ENCODE results near the gene ZBTB7B.

The ZBTB7B gene

GRCh38 chr1:155017041-155017945 lies 14.7 kb downstream of the ZBTB7B start:
- DNase-seq (ENCODE audit: low spot score): peak; percentile 82

- no peak for DNase-seq (ENCODE audit: low spot score)
Measured at GRCh38 chr1:155017946-155018316, 15.3 kb downstream of the ZBTB7B start.

- no peak for DNase-seq (ENCODE audit: low spot score)
Measured at GRCh38 chr1:155018617-155019348, 16.2 kb downstream of the ZBTB7B start.

- DNase-seq (ENCODE audit: low spot score): no peak
Measured at GRCh38 chr1:155019377-155020245, 17.0 kb downstream of the ZBTB7B start.

GRCh38 chr1:155022136-155022926 lies 19.7 kb downstream of the ZBTB7B start:
- DNase-seq (ENCODE audit: low spot score): no peak

GRCh38 chr1:155022927-155023236 lies 20.3 kb downstream of the ZBTB7B start:
- no peak for DNase-seq (ENCODE audit: low spot score)

- no peak for DNase-seq (ENCODE audit: low spot score)
Measured at GRCh38 chr1:155023627-155024026, 21.0 kb downstream of the ZBTB7B start.

GRCh38 chr1:155024315-155024714 lies 21.7 kb downstream of the ZBTB7B start:
- DNase-seq (ENCODE audit: low spot score): no peak

GRCh38 chr1:155026154-155026553 lies 23.6 kb downstream of the ZBTB7B start:
- no peak for DNase-seq (ENCODE audit: low spot score)

GRCh38 chr1:155026588-155026987 lies 24.0 kb downstream of the ZBTB7B start:
- DNase-seq (ENCODE audit: low spot score): no peak

- DNase-seq (ENCODE audit: low spot score): no peak
Measured at GRCh38 chr1:155029513-155030242, 27.1 kb downstream of the ZBTB7B start.

- no peak for DNase-seq (ENCODE audit: low spot score)
Measured at GRCh38 chr1:155030243-155030795, 27.7 kb downstream of the ZBTB7B start.

GRCh38 chr1:155030899-155031298 lies 28.3 kb downstream of the ZBTB7B start:
- DNase-seq (ENCODE audit: low spot score): no peak

- DNase-seq (ENCODE audit: low spot score): no peak
Measured at GRCh38 chr1:155032886-155033285, 30.3 kb downstream of the ZBTB7B start.

- DNase-seq (ENCODE audit: low spot score): no peak
Measured at GRCh38 chr1:155033524-155033923, 30.9 kb downstream of the ZBTB7B start, which contains the start of the genes DCST1 and DCST2. Gene DCST1 (plus strand): TSS chr1:155033824. CDS start chr1:155034037, 213 bp downstream. Gene DCST2 (minus strand): TSS chr1:155033781. CDS start chr1:155033701, 80 bp downstream.

- DNase-seq (ENCODE audit: low spot score): no peak
Measured at GRCh38 chr1:155034318-155035208, 32.0 kb downstream of the ZBTB7B start.

- DNase-seq (ENCODE audit: low spot score): no peak
Measured at GRCh38 chr1:155035936-155036335, 33.3 kb downstream of the ZBTB7B start.

- DNase-seq (ENCODE audit: low spot score): no peak
Measured at GRCh38 chr1:155037043-155037442, 34.4 kb downstream of the ZBTB7B start.

GRCh38 chr1:155037851-155038441 lies 35.3 kb downstream of the ZBTB7B start:
- no peak for DNase-seq (ENCODE audit: low spot score)
